Progenitor cell of endocrine pancreas (in vitro differentiated cells): ENCODE data around the gene NOC4L. TPM values are rescaled to one million over a fixed set of nuclear protein-coding genes. Genes with fewer than 3 reads are reported as not detected.

Experiments used
- DNase-seq: peaks from one replicate; pipeline ENCODE4 v3.0.0; 2021; ENCODE audit warnings: low spot score; ENCODE audit not compliant: unreplicated experiment
- H3K27ac Mint-ChIP-seq: 2 replicates; pipeline ENCODE4 v1.8.0; 2021; ENCODE audit warnings: mild to moderate bottlenecking, moderate library complexity, mixed read lengths
- H3K27me3 Mint-ChIP-seq: 2 replicates; pipeline ENCODE4 v1.8.0; 2021; ENCODE audit warnings: mixed read lengths
- H3K36me3 Mint-ChIP-seq: 2 replicates; pipeline ENCODE4 v1.8.0; 2022; ENCODE audit warnings: mixed read lengths; ENCODE audit not compliant: insufficient read depth
- H3K4me1 Mint-ChIP-seq: 2 replicates; pipeline ENCODE4 v1.8.0; 2021; ENCODE audit warnings: low read depth, mixed read lengths
- H3K4me3 Mint-ChIP-seq: 2 replicates; pipeline ENCODE4 v1.8.0; 2021; ENCODE audit warnings: low read depth, mild to moderate bottlenecking, moderate library complexity, mixed read lengths
- H3K9me3 Mint-ChIP-seq: 2 replicates; pipeline ENCODE4 v1.8.0; 2021; ENCODE audit warnings: low read depth, mixed read lengths
- total RNA-seq: library from RNA; stranded (reverse); gene quantifications from 2 replicates; pipeline ENCODE4 v1.2.1, GENCODE V29; 2021
- TF ChIP-seq, protein P1 (sequence below): fragments of 200-600 bp; sonication (generic); IDR thresholded peaks from one replicate; pipeline ENCODE4 v1.5.0; 2021; ENCODE audit warnings: antibody characterized with exemption, mild to moderate bottlenecking; ENCODE audit not compliant: unreplicated experiment

Gene NOC4L
- total RNA-seq, 1 donor from 2014 or later, result 27.0 TPM

DNA sequence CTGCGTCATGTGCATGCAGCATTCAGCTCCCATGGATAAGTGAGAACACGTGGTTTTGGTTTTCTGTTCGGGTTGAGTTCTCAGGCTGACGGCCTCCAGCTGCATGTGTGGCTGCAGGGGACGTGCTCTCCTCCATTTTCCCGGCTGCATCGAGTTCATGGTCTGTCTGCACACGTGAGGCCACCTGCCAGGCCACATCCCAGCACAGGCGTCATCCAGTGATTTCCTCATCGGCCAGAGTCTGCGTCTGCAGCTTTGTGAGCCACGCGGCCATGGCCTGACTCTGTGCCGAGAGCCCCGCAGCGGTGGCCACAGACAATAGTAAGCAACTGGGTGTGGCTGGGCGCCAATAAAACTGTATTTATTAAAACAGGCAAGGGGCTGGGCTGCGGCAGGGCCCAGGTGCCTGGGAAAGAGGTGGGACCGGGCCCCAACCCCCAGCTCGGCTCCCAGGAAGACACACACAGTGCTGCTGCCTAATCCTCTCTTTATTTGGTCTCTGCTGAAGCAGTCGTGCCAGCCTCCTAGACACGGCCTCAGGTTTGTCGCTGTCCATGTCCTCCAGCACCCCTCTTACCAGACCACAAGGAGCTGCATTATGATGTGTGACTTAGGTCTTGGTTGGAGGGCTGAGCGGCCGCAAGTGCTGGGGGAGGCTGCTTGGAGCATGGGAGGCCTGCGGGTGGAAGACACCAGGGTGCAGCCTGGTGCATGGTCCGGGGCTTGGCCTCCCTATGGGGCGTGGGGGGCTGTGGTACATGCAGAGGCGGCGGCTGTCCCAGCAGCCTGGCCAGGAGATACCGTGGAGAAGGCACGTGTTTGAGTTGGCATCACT, 52.0 kb downstream of the NOC4L start:
- Mint-ChIP-seq H3K4me3 (no peak overlapping the region), H3K4me1 (no peaks in the 10 kb centered on the region), H3K36me3 (no peaks in the 10 kb centered on the region), H3K27ac (no peak overlapping the region), H3K27me3 (peaks cover 51% of the 10 kb centered on the region), H3K9me3 (peaks cover 7% of the 10 kb centered on the region)
- no peak for DNase-seq
- TF ChIP-seq, protein P1, sequence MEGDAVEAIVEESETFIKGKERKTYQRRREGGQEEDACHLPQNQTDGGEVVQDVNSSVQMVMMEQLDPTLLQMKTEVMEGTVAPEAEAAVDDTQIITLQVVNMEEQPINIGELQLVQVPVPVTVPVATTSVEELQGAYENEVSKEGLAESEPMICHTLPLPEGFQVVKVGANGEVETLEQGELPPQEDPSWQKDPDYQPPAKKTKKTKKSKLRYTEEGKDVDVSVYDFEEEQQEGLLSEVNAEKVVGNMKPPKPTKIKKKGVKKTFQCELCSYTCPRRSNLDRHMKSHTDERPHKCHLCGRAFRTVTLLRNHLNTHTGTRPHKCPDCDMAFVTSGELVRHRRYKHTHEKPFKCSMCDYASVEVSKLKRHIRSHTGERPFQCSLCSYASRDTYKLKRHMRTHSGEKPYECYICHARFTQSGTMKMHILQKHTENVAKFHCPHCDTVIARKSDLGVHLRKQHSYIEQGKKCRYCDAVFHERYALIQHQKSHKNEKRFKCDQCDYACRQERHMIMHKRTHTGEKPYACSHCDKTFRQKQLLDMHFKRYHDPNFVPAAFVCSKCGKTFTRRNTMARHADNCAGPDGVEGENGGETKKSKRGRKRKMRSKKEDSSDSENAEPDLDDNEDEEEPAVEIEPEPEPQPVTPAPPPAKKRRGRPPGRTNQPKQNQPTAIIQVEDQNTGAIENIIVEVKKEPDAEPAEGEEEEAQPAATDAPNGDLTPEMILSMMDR, result no peak

DNA sequence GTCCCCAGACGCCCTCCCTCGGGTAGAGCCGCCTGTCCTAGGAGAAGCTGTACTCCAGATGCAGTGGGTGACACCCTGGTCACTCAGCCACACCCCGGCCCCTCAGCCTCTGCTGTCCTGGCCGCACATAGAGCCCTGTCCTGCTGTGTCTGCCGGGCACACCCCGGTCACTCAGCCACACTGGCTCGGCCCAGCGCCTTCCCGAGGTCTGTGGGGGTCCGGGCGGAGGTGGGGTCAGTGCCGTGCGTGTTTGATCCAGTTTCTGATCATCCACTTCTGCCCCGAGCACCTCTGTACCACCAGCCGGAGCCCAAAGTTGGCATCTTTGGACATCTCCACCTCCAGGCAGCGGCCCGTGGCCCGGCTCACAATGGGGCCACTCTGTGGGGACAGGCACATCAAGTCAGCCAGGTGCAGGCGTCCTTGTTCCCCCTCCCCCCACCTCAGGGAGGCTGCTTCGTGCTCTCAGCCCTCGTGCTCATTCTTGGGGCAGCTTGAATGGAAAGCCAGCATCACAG, 52.7 kb downstream of the NOC4L start:
- Mint-ChIP-seq H3K27ac (no peak overlapping the region), H3K36me3 (no peaks in the 10 kb centered on the region), H3K27me3 (peaks cover 48% of the 10 kb centered on the region), H3K9me3 (peaks cover 7% of the 10 kb centered on the region), H3K4me3 (no peak overlapping the region), H3K4me1 (no peaks in the 10 kb centered on the region)
- no peak for DNase-seq
- TF ChIP-seq, protein P1, result no peak

DNA sequence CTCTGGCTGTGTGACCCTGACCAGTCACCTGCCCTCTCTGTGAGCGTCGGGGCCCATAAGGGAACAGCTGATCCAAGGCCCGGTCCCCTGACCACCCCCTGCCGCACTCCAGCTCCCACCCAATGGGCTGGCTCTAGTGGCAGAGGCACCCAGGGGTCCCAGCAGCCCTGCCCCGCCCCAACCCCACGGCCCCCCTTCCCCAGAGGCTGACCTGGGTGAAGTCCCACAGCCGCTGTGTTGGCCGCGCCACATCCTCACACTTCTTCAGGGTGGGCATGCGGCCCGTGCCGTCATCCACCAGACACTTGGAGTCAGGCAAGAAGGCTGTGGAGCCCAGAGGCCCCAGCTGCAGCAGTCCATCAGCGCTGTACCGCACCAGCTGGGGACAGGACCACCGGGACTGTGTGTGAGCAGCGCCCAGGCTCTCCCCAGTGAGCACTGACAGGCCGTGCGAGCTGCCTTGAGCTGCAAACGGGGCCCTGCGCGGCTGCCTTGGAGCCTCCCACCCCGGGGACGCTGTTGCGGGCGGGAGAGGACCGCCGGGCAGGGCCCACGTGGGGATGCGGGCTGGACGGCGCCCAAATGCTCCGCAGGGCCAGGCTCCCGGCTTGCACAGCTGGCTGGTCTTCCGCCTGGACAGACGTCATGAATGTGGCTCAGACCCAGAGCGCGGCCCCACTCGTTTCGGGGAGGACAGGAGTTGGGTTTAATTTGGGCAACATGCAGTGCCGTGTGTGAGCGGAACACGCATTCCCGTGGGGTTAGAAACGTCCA, 53.5 kb downstream of the NOC4L start:
- Mint-ChIP-seq H3K9me3 (peaks cover 7% of the 10 kb centered on the region), H3K4me1 (no peaks in the 10 kb centered on the region), H3K27me3 (peaks cover 51% of the 10 kb centered on the region), H3K27ac (no peak overlapping the region), H3K36me3 (no peaks in the 10 kb centered on the region), H3K4me3 (no peak overlapping the region)
- TF ChIP-seq, protein P1, result no peak
- no peak for DNase-seq

DNA sequence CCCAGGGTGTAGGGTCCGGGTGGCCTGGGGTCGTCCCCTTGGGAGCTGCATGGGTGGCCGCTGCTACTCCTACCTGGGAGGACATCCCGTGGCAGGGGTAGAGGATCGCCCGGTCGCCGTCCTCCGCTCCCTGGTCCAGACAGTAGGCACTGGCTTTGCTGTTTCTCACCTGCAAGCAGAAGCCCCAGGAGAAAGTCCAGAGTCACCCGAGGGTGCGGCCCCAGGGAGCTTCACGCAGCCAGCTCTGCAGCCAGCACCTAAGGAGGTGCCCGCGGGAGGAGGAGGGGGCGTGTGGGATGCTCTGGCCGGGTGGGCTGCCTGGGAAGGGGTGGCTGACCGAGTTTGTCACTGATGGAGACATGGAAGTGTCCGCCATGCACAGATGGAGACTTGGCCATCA, 54.8 kb downstream of the NOC4L start:
- H3K4me1 Mint-ChIP-seq, result no peaks in the 10 kb centered on the region
- no peaks in the 10 kb centered on the region for H3K36me3 Mint-ChIP-seq
- TF ChIP-seq, protein P1, result no peak
- peaks cover 2% of the 10 kb centered on the region for H3K9me3 Mint-ChIP-seq
- no peak overlapping the region for H3K27ac Mint-ChIP-seq
- H3K4me3 Mint-ChIP-seq, result no peak overlapping the region
- no peak for DNase-seq
- H3K27me3 Mint-ChIP-seq, result peaks cover 41% of the 10 kb centered on the region

DNA sequence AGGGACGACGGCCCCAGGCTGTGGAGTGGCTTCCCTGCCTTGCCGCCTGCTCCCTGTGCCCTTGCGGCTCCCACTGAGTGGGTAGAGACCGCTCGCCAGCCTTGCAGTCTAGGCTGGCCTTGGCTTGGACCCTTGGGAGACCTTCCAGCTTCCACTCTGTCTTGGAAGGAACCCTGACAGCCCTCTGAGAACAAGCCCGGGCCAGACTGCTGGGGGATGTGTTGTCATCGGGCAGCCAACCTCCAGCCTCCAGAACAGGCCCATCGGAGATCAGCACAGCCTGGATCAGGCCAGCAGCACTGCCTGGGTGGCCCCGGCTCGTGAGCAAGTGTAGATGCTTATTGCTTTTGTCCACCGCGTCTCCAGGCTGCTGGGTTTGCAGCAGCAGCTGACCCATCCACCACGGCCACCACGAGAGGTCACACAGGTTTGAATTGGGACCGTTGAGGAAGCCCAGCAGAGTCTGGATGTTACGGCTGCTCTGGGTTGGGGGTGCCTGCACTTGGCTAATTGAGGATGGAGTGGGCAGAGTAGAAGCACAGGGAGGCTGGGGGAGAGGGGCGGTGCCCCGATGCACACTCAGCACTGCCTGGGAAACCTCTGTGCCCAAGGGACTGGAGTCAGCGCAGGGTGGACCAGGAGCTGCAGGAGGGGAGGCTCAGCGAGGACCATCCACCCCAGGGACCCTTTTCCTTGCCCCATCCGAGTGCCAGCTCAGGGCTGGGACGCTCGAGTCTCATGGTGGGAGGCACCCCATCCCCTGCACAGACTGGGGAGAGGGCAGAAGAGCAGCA, 55.5 kb downstream of the NOC4L start:
- Mint-ChIP-seq H3K36me3 (no peaks in the 10 kb centered on the region), H3K4me1 (no peaks in the 10 kb centered on the region), H3K27ac (no peak overlapping the region), H3K4me3 (no peak overlapping the region), H3K9me3 (no peaks in the 10 kb centered on the region), H3K27me3 (peaks cover 41% of the 10 kb centered on the region)
- no peak for DNase-seq
- TF ChIP-seq, protein P1, result no peak
